ENCODE measurements around the gene EPS15. TPM values are rescaled to one million over a fixed set of nuclear protein-coding genes. Genes with fewer than 3 reads are reported as not detected.

The EPS15 gene
- total and polyA plus RNA-seq, 2 donors (not counting 1 experiment from before 2014, with no cell fraction given) = 40.3 to 151 TPM

DNA sequence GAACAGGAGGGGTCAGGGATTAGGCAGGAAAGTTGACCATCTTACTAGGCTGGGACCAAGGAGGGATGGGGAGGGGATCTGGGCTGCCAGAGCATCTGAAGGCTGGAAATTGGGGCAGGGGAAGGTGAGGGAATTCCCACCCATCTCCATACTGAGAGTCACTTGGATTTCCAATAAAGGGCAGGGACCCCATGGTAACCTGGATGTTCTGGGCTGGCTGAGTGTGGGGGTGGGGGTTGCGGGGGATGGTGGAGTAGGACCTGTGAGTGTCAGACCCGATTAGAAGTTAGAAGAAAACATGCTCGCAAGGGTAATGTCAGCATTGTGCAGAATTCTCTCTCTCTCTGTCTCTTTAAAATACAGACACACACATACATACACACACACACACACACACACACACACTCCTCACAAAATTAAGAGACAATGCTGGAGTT is 40.0 kb upstream of the EPS15 start:
- Histone ChIP-seq H3K9me3 (ENCODE audit: control extremely low read depth in 1 of 3, control insufficient read depth in 2 of 3, insufficient read depth in 1 of 3, low read length in 2 of 3) (no peaks in the 10 kb centered on the region), H3K79me2 (ENCODE audit: control insufficient read depth, insufficient read depth, low read length) (no peaks in the 10 kb centered on the region), H3K4me3 (ENCODE audit: control extremely low read depth in 1 of 5, extremely low read depth in 1 of 5, insufficient read depth in 1 of 5, low read depth in 2 of 5, low read length in 4 of 5) (no peak overlapping the region), H4K20me1 (ENCODE audit: control insufficient read depth, insufficient read depth, low read length, poor library complexity, severe bottlenecking) (no peaks in the 10 kb centered on the region), H3K4me1 (ENCODE audit: control insufficient read depth in 2 of 2, insufficient read depth in 2 of 2, low read length in 2 of 2) (peaks cover 4 to 7% of the 10 kb centered on the region in 2 donors), H2AFZ (ENCODE audit: insufficient read depth, low read depth, low read length, poor library complexity, severe bottlenecking) (no peak overlapping the region), H3K27me3 (replicated peaks in 1 of 4; ENCODE audit: control extremely low read depth in 1 of 4, control insufficient read depth in 3 of 4, insufficient read depth in 4 of 4, low read length in 3 of 4) (no peaks in the 10 kb centered on the region), H3K4me2 (replicated peaks; ENCODE audit: low read depth, low read length, poor library complexity, severe bottlenecking) (no peak overlapping the region), H3K9ac (ENCODE audit: low read length) (no peak overlapping the region), H3K27ac (ENCODE audit: low read length in 2 of 2) (no peak overlapping the region), H3K36me3 (replicated peaks in 1 of 2; ENCODE audit: control extremely low read depth in 1 of 2, control insufficient read depth in 1 of 2, extremely low read depth in 1 of 2, insufficient read depth in 2 of 2, low read length in 1 of 2) (no peaks in the 10 kb centered on the region)
- CTCF ChIA-PET = no interaction called here
- Mint-ChIP-seq H3K4me1 (peaks cover 5% of the 10 kb centered on the region), H3K27me3 (no peaks in the 10 kb centered on the region), H3K4me3 (no peak overlapping the region), H3K9me3 (ENCODE audit: insufficient read depth) (no peaks in the 10 kb centered on the region), H3K27ac (no peak overlapping the region)
- POLR2A ChIA-PET = no interaction called here
- intact Hi-C loops (cut with micrococcal nuclease) = no loop called here
- no CpG with 5 or more reads among the region's 3 CpGs for WGBS (ENCODE audit: insufficient coverage)
- TF ChIP-seq, protein P1, sequence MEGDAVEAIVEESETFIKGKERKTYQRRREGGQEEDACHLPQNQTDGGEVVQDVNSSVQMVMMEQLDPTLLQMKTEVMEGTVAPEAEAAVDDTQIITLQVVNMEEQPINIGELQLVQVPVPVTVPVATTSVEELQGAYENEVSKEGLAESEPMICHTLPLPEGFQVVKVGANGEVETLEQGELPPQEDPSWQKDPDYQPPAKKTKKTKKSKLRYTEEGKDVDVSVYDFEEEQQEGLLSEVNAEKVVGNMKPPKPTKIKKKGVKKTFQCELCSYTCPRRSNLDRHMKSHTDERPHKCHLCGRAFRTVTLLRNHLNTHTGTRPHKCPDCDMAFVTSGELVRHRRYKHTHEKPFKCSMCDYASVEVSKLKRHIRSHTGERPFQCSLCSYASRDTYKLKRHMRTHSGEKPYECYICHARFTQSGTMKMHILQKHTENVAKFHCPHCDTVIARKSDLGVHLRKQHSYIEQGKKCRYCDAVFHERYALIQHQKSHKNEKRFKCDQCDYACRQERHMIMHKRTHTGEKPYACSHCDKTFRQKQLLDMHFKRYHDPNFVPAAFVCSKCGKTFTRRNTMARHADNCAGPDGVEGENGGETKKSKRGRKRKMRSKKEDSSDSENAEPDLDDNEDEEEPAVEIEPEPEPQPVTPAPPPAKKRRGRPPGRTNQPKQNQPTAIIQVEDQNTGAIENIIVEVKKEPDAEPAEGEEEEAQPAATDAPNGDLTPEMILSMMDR (IDR thresholded peaks at IDR 0.05) = no peak
- TF ChIP-seq EZH2 (IDR thresholded peaks at IDR 0.05; ENCODE audit: borderline replicate concordance, insufficient read depth, low read depth, low read length, poor library complexity, severe bottlenecking) = no peak
- DNase-seq (no peak), ATAC-seq (ENCODE audit: low read depth) (no peak)

DNA sequence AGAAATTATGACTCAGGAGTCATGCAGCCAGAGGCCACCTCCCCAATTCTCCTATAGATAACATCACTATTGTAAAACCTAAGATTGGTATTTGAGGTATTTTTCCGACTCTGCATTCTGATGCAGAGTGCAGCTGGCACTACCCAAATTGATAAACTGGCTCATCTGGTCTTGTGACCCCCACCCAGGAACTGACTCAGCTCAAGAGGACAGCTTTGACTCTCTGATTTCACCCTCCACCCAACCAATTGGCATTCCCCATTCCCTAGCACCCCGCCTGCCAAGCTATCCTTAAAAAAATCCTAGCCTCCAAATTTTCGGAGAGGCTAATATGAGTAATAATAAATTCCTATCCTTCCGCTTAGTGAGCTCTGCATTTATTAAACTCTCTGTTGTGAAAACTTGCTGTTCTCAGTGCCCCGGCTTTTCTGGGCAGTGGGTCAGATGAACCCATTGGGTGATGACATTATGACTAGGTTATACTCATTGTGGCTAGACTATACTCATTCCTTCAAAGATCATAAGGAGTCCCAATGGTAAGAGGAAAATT is 39.4 kb upstream of the EPS15 start:
- H3K27me3 Mint-ChIP-seq = no peaks in the 10 kb centered on the region
- Histone ChIP-seq H3K79me2 (ENCODE audit: control insufficient read depth, insufficient read depth, low read length) (no peaks in the 10 kb centered on the region), H3K4me1 (ENCODE audit: control insufficient read depth in 2 of 2, insufficient read depth in 2 of 2, low read length in 2 of 2) (peaks cover 0 to under 1% of the 10 kb centered on the region in 2 donors), H3K9ac (ENCODE audit: low read length) (no peak overlapping the region), H3K4me2 (replicated peaks; ENCODE audit: low read depth, low read length, poor library complexity, severe bottlenecking) (no peak overlapping the region), H3K9me3 (ENCODE audit: control extremely low read depth in 1 of 3, control insufficient read depth in 2 of 3, insufficient read depth in 1 of 3, low read length in 2 of 3) (no peaks in the 10 kb centered on the region), H3K27ac (ENCODE audit: low read length in 2 of 2) (no peak overlapping the region), H3K36me3 (replicated peaks in 1 of 2; ENCODE audit: control extremely low read depth in 1 of 2, control insufficient read depth in 1 of 2, extremely low read depth in 1 of 2, insufficient read depth in 2 of 2, low read length in 1 of 2) (no peaks in the 10 kb centered on the region), H3K4me3 (ENCODE audit: control extremely low read depth in 1 of 5, extremely low read depth in 1 of 5, insufficient read depth in 1 of 5, low read depth in 2 of 5, low read length in 4 of 5) (no peak overlapping the region), H2AFZ (ENCODE audit: insufficient read depth, low read depth, low read length, poor library complexity, severe bottlenecking) (no peak overlapping the region), H4K20me1 (ENCODE audit: control insufficient read depth, insufficient read depth, low read length, poor library complexity, severe bottlenecking) (no peaks in the 10 kb centered on the region), H3K27me3 (replicated peaks in 1 of 4; ENCODE audit: control extremely low read depth in 1 of 4, control insufficient read depth in 3 of 4, insufficient read depth in 4 of 4, low read length in 3 of 4) (no peaks in the 10 kb centered on the region)
- ChIA-PET CTCF (interaction anchor here (0.6 kb wide), 1 partner anchor 313 kb away, joined by 3 read pairs; no protein-coding TSS in a partner anchor), POLR2A (no interaction called here)
- intact Hi-C loops (cut with micrococcal nuclease) = no loop called here
- no peak for TF ChIP-seq EZH2 (IDR thresholded peaks at IDR 0.05; ENCODE audit: borderline replicate concordance, insufficient read depth, low read depth, low read length, poor library complexity, severe bottlenecking)
- TF ChIP-seq, protein P1 (IDR thresholded peaks at IDR 0.05) = no peak
- no peak overlapping the region for H3K27ac Mint-ChIP-seq
- H3K4me3 Mint-ChIP-seq = no peak overlapping the region
- no CpG with 5 or more reads among the region's 5 CpGs for WGBS (ENCODE audit: insufficient coverage)
- DNase-seq = no peak
- ATAC-seq (ENCODE audit: low read depth) = no peak
- H3K4me1 Mint-ChIP-seq = peaks cover 1% of the 10 kb centered on the region
- H3K9me3 Mint-ChIP-seq (ENCODE audit: insufficient read depth) = no peaks in the 10 kb centered on the region

All from B cell (primary cell).